ENCODE results near the gene SAMHD1. TPM values are rescaled to one million over a fixed set of nuclear protein-coding genes. Genes with fewer than 3 reads are reported as not detected.
"Not testable (repeated sequence)": the region's sequence is repeated elsewhere in the genome, so short reads cannot be mapped to it uniquely, and the experiment has no call there.

SAMHD1 gene
- total and polyA plus RNA-seq, 11 donors: 13.9 to 164 (median 39.6) TPM

- H3K27me3 ChIP-seq: no peaks in the 10 kb centered on the region
- no peak for DNase-seq
- no peak for TF ChIP-seq POLR2A (IDR thresholded peaks at IDR 0.05)
- TF ChIP-seq CTCF (IDR thresholded peaks at IDR 0.05): no peak
- ATAC-seq: no peak
- H3K4me1 ChIP-seq: no peaks in the 10 kb centered on the region
- peaks cover 0 to 99% (median 81%) of the 10 kb centered on the region in 9 donors for H3K36me3 ChIP-seq
- no peak overlapping the region for H3K4me3 ChIP-seq
- intact Hi-C loops (cut with DNase I): no loop called here
- H3K27ac ChIP-seq: no peak overlapping the region
- H3K9me3 ChIP-seq: no peaks in the 10 kb centered on the region
Measured at GRCh38 chr20:36917943-36918342, 33.6 kb downstream of the SAMHD1 start.

GRCh38 chr20:36917240-36917639 is 34.3 kb downstream of the SAMHD1 start:
- no peaks in the 10 kb centered on the region for H3K27me3 ChIP-seq
- H3K36me3 ChIP-seq: peaks cover 0 to 99% (median 81%) of the 10 kb centered on the region in 9 donors
- ATAC-seq (no peak), DNase-seq (no peak)
- whole genome bisulfite sequencing, 4 donors: 91 to 98% (median 97%) methylated on average over 6 of the region's 6 CpGs
- no peak overlapping the region for H3K27ac ChIP-seq
- intact Hi-C loops (cut with DNase I): no loop called here
- TF ChIP-seq POLR2A (IDR thresholded peaks at IDR 0.05) (no peak), CTCF (IDR thresholded peaks at IDR 0.05) (no peak)
- H3K4me3 ChIP-seq: no peak overlapping the region
- no peaks in the 10 kb centered on the region for H3K4me1 ChIP-seq
- H3K9me3 ChIP-seq: no peaks in the 10 kb centered on the region

GRCh38 chr20:36916199-36916598 is 35.3 kb downstream of the SAMHD1 start:
- Histone ChIP-seq H3K27me3 (no peaks in the 10 kb centered on the region), H3K27ac (no peak overlapping the region), H3K4me1 (no peaks in the 10 kb centered on the region), H3K36me3 (peaks cover 0 to 99% (median 85%) of the 10 kb centered on the region in 9 donors), H3K4me3 (no peak overlapping the region), H3K9me3 (no peaks in the 10 kb centered on the region)
- DNase-seq: no peak
- TF ChIP-seq CTCF (IDR thresholded peaks at IDR 0.05) (no peak), POLR2A (IDR thresholded peaks at IDR 0.05) (no peak)
- intact Hi-C loops (cut with DNase I): no loop called here
- 94 to 99% (median 98%) methylated on average over 2 of the region's 2 CpGs for WGBS, 4 donors
- no peak for ATAC-seq

GRCh38 chr20:36908603-36909002 is 42.9 kb downstream of the SAMHD1 start:
- 61 to 70% (median 66%) methylated on average over 4 of the region's 4 CpGs for WGBS, 4 donors
- no peak overlapping the region for H3K27ac ChIP-seq
- no peak for DNase-seq
- H3K4me1 ChIP-seq: no peaks in the 10 kb centered on the region
- H3K36me3 ChIP-seq: peaks cover 0 to 100% (median 94%) of the 10 kb centered on the region in 9 donors
- intact Hi-C loops (cut with DNase I): no loop called here
- no peaks in the 10 kb centered on the region for H3K27me3 ChIP-seq
- TF ChIP-seq CTCF (IDR thresholded peaks at IDR 0.05): no peak
- TF ChIP-seq POLR2A (IDR thresholded peaks at IDR 0.05): no peak
- ATAC-seq: no peak
- no peaks in the 10 kb centered on the region for H3K9me3 ChIP-seq
- H3K4me3 ChIP-seq: no peak overlapping the region

- H3K9me3 ChIP-seq; H3K27ac ChIP-seq; H3K4me3 ChIP-seq; ATAC-seq; DNase-seq; intact Hi-C loops (cut with DNase I); H3K27me3 ChIP-seq; H3K4me1 ChIP-seq: not testable (repeated sequence)
- H3K36me3 ChIP-seq: peaks cover 0 to 100% (median 99%) of the 10 kb centered on the region in 9 donors
- 95 to 97% (median 97%) methylated on average over 7 of the region's 7 CpGs for WGBS, 4 donors
Measured at GRCh38 chr20:36906086-36906485, 45.4 kb downstream of the SAMHD1 start.

GRCh38 chr20:36905566-36905965 is 45.9 kb downstream of the SAMHD1 start:
- WGBS, 4 donors: 93 to 98% (median 97%) methylated on average over 10 of the region's 10 CpGs
- DNase-seq; H3K4me1 ChIP-seq; H3K4me3 ChIP-seq; ATAC-seq; H3K27ac ChIP-seq; intact Hi-C loops (cut with DNase I); H3K9me3 ChIP-seq; H3K27me3 ChIP-seq: not testable (repeated sequence)
- peaks cover 0 to 100% (median 99%) of the 10 kb centered on the region in 9 donors for H3K36me3 ChIP-seq
